AG08396 (cell line): ENCODE results near the gene ZNF669.

Experiments
- DNase-seq: peaks from one replicate; pipeline ENCODE4 v3.0.0; 2012; ENCODE audit warnings: low spot score, mixed read lengths

The ZNF669 gene

DNA sequence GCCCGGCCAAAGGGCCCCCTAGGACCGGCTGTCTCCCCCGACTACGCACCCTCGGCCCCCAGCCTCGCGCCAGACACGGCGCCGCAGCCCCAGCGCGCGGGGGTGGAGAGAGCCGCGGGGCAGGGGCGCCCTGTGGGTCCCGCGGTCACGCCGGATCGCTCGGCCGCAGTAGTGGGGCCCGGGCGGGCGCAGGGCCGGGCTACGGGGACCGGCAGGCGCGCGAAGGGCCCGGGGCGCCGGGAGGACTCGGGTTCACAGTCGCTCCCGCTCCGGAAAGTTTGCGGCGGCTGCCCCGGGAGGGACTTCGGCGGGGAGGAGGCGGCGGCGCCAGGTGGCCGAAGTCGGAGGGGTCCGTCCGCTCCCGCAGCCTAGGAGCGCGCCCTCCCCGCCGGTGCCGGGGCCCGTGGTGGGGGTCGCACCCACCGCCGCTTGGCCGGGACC lies 7.1 kb upstream of the ZNF669 start:
- peak; percentile 69 for DNase-seq

GRCh38 chr1:247110627-247111258 lies 6.6 kb upstream of the ZNF669 start:
- DNase-seq: no peak

- no peak for DNase-seq
Measured at GRCh38 chr1:247107694-247108093, 3.5 kb upstream of the ZNF669 start.

GRCh38 chr1:247105966-247106365 lies 1.8 kb upstream of the ZNF669 start:
- DNase-seq: no peak

DNA sequence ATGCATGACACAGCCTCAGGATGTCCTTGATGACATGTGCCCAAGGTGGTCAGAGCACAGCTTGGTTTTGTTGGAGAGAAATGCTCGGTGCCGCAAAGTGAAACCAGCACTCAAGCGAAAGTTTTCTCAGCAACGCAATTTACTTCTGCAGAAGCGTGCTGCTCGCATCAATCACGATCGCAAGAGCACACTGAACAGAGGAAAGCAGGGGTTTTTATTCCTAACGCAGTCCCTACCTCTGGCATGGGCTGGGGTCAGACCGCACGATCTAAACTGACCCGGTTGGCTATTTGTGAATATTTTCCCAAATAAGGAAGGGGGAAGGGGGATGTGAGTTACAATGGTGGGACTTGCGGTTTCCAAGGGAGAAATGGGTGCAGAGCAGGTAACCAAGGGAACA lies 809 bp upstream of the ZNF669 start:
- no peak for DNase-seq

DNA sequence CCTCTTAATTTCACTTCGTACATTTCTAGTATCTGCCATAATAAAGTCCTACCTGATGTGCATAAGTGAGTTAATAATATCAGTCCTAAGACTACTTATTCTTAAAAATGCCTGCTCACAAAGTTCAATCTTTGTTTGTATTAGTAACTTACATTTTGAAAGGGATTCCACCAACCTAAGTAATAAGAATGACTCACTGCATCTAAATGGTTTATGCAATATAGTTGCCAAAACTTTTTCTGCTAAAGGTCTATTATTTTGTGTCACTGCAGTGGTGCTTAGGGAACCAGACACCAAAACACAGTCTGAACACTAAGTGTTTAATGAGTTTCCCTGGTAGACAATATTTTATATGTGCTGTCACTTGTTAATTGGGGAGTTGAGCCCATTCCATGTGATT lies 1.8 kb downstream of the ZNF669 start:
- peak; percentile 48 for DNase-seq

- no peak for DNase-seq
Measured at GRCh38 chr1:247100676-247101279, 3.4 kb downstream of the ZNF669 start.

GRCh38 chr1:247096958-247097357 lies 7.2 kb downstream of the ZNF669 start:
- no peak for DNase-seq

DNA sequence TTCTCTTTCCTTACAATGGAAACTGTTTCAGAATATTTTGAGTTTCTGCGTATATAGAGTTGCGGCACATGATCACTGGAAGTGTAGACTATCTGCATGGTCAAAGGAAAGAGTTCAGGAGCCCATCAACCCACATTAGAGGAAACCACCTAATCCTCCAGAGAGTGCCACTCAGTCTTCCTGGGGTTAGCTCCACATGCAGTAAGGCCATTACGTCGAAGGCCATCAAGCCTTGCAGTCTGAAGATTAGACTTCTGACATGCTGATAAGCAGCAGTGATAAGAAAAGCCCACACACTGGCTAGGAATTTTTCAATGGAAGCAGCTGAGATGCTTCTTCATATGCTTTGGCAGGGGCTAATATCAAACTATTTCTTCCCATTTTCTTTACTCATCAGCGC lies 7.6 kb downstream of the ZNF669 start:
- DNase-seq: no peak

GRCh38 chr1:247096112-247096511 lies 8.0 kb downstream of the ZNF669 start:
- DNase-seq: no peak

GRCh38 chr1:247090455-247090854 lies 13.7 kb downstream of the ZNF669 start:
- DNase-seq: no peak

DNA sequence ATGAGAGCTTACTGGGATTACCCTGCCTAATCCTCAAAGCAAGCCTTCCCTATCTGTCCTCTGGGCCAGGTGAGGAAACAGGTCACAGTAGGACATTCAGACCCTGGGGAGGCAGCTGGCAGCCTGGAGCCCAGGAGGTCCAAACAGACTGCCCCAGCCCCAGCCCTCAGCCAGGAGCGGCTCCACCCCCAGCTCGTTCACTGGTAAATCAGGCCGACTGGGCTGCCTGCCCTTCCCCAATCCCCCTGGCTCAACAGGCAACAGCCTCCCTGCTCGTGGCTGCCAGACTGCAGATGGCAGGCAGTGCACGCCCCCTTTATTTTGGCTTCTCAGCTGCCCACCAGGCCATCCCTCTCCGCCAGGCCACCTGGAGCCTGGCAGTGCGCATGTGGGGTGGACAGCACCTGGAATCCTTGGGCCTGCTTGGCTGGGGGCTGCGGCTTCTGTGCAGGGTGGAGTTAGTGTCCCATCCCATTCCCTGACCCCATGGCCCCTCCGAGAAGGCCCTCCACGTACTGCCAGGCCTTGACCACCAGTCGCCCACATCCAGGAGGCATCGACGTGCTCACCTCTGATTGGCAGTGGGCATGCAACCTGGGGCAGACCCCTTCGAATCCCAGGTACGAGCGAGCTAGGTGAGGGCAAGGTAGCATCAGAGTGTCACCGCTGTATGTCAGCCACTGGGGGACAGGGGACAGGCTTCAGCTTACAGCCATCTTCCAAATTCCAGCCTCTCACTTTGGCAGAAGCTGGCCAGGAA lies 14.4 kb downstream of the ZNF669 start:
- no peak for DNase-seq

DNA sequence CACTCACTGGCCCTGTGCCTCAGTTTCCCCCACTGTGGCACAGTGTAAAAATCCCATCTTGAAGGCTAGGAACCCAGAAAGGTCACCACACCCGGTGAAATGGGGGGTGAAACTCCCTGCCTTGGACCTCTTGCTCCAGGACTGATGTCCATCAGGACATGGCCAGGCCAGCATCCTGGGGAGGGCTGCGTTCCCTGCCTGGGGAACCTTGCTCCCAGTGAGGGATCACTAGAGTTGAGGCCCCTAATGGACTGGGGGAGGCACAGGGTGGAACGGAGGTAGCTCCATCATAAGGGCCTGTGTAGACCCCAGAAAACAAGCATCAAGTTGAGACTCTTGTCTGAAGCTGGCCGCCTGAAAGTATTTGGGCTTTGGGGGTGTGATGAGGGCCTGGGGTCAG lies 15.2 kb downstream of the ZNF669 start:
- DNase-seq: no peak

GRCh38 chr1:247087256-247087655 lies 16.9 kb downstream of the ZNF669 start:
- no peak for DNase-seq

DNA sequence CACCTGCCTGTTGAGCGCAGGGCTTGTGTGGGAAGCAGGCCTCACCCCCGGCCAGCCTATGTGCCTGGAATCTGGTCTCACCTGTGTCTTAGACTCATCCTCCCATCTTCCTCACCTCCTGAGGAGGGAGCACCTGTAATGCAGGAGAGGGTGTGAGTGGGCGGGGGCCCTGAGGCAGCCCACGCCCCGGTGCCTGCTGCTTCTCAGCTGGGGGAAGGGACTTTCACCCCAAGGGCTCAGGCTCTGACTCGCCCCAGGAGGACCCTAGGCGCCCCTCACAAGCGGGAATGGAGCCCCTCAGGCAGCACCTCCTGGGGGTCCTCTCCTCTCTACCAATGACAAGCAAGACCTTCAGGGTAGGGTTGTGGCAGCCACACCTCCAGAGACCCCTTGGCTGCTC lies 18.8 kb downstream of the ZNF669 start:
- DNase-seq: no peak

- no peak for DNase-seq
Measured at GRCh38 chr1:247084771-247085170, 19.4 kb downstream of the ZNF669 start.

GRCh38 chr1:247079141-247079874 lies 24.8 kb downstream of the ZNF669 start:
- DNase-seq: no peak

DNA sequence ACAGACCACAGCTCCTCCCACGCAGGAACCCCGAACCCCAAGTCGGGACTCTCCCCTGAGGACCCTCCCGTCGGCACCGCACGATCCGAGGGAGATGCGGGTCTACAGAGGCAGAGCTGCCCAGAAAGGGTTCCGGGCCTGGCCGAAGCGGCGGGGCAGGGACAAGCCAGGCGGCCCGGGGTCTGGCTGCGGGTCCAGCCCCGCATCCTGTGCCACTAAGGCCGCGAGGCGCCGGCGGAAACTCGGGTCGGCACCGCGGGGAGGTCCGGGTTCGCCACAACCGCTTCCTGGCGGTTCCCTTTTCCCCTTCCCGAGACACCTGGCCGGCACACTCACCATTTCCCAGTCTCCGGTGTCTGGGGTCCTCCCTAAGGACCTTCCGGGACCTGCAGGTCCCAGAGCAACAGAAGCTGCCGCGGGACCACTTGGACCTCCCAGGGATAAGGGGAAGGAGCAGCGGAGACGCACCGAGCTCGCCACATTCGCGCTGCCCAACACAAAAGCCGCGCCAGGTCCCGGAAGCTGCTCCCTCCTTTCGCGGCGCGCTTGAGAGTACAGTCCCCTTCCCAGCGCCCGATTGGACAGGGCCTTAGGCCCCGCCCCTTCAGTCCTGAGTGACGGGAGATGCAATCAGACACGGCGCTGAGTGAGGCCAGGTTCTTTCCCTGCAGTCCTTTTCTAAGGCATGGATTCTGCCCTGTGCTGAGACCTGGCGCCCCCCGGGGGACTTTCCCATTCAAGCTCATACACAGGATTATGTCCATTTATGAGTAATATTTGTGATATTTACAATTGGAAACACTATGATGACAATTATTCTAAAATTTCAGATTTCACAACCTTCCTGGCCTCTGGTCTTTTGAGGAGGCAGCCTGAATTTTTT lies 25.7 kb downstream of the ZNF669 start, which contains the start of gene ZNF670:
Gene ZNF670 (minus strand): TSS at position 554 of the 883 bp plus-strand sequence. CDS start 215 bp downstream, at position 339.
- peak; percentile 97 for DNase-seq

DNA sequence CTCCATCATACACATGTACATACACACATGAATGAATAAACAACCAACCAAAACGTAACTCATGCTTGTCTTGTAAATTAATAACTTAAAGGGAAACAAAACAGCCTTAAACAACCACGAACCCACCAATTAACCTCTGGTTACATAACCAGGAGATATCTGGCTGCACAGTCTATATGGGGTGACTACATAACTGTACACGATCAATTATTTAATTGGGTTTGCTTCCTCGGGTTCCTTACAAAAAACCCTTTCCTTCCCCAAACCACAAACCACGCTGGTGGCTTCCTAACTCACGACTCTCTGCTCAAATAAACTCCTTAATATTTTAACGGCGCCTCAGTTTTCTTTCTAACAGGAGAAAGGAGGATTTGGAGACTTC lies 26.3 kb downstream of the ZNF669 start:
- no peak for DNase-seq

GRCh38 chr1:247077213-247077612 lies 26.9 kb downstream of the ZNF669 start:
- DNase-seq: peak; percentile 20

DNA sequence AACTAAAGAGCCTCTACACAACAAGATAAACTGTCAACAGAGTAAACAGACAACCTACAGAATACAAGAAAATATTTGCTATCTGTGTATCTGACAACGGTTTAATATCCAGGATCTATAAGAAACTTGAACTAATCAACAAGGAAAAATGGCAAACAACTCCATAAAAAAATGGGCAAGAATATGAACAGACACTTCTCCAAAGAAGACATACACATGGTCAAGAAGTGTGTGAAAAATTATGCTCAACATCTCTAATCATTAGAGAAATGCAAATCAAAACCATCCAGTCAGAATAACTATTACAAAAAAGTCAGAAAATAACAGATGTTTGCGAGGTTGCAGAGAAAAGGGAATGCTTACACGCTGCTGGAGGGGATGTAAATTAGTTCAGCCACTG lies 33.5 kb downstream of the ZNF669 start:
- DNase-seq: no peak

- DNase-seq: no peak
Measured at GRCh38 chr1:247064304-247064703, 39.9 kb downstream of the ZNF669 start.
